ENCODE measurements around the gene PGS1. TPM values are rescaled to one million over a fixed set of nuclear protein-coding genes. Genes with fewer than 3 reads are reported as not detected.
A peak's percentile ranks its signal among the peaks of the same experiment; 100 is the strongest.

Gene PGS1
- total and polyA plus RNA-seq, 2 of the 8 experiments (the other 6 are each of a cell fraction or from before 2014, with no cell fraction given) = 46.7 to 60.0 TPM

GRCh38 chr17:78381601-78382232 lies 3.3 kb downstream of the PGS1 start:
- H4K8ac ChIP-seq (ENCODE audit: extremely low read depth, insufficient read depth, low read length) = no peak overlapping the region
- H3K4me3 ChIP-seq (ENCODE audit: extremely low read depth in 1 of 4, insufficient read depth in 2 of 4, low read depth in 3 of 4, low read length in 4 of 4) = 0 out of 8 replicates have a peak overlapping the region, but pooled peaks of 1 of the 4 experiments have one; percentile 8
- no peak overlapping the region; the same call in 1 of the 2 replicates for H2BK12ac ChIP-seq (ENCODE audit: low read depth, low read length)
- H3K4ac ChIP-seq (replicated peaks; ENCODE audit: insufficient read length, low read depth, low read length) = no peak overlapping the region
- H3K36me3 ChIP-seq (ENCODE audit: control insufficient read depth in 2 of 4, insufficient read depth in 4 of 4, low read length in 3 of 4) = peaks cover 0 to 3% (median 0%) of the 10 kb centered on the region in 4 experiments; a peak in 1 of 8 replicates
- H4K20me1 ChIP-seq (replicated peaks in 1 of 2; ENCODE audit: control insufficient read depth in 1 of 2, insufficient read depth in 2 of 2, low read length in 2 of 2) = peaks cover 10 to 33% of the 10 kb centered on the region in 2 experiments
- no peak overlapping the region for H3K18ac ChIP-seq (ENCODE audit: extremely low read depth, low read length)
- DNase-seq (ENCODE audit: low read depth in 1 of 2, low spot score in 2 of 2) = no peak
- H3K56ac ChIP-seq (replicated peaks; ENCODE audit: insufficient read length, low read depth, low read length) = no peak overlapping the region
- ChIA-PET POLR2A (ENCODE audit: partially characterized antibody) (interaction anchor here (0.8 to 1.6 kb wide), 3 partner anchors 11 to 43 kb away, joined by 3 read pairs; no protein-coding TSS in a partner anchor), CTCF (ENCODE audit: partially characterized antibody) (interaction anchor here (0.6 to 1.9 kb wide), 8 partner anchors 9 to 131 kb away, joined by 3 to 6 read pairs (median 4); no protein-coding TSS in a partner anchor)
- peak overlapping the region in 1 of 4 experiments; percentile 60; a peak in 2 of 7 replicates for H3K9ac ChIP-seq (replicated peaks in 1 of 4; ENCODE audit: extremely low read depth in 1 of 4, low read depth in 3 of 4, low read length in 3 of 4)
- H3K27me3 ChIP-seq (replicated peaks in 1 of 4; ENCODE audit: control insufficient read depth in 3 of 4, extremely low read depth in 1 of 4, insufficient read depth in 3 of 4, low read length in 3 of 4) = no peaks in the 10 kb centered on the region
- no peak overlapping the region for H4K5ac ChIP-seq (ENCODE audit: insufficient read length, low read depth, low read length)
- H3K23me2 ChIP-seq (ENCODE audit: low read depth, low read length) = peaks cover 7% of the 10 kb centered on the region; the same call in 1 of the 2 replicates
- no peak overlapping the region for H2BK5ac ChIP-seq (ENCODE audit: low read depth, low read length)
- no peak overlapping the region for H2BK120ac ChIP-seq (replicated peaks; ENCODE audit: low read depth, low read length)
- H3K14ac ChIP-seq (ENCODE audit: insufficient read length) = no peak overlapping the region
- FAIRE-seq = no peak
- peak overlapping the region; percentile 31 to 40 for H3K4me2 ChIP-seq (ENCODE audit: insufficient read depth in 1 of 2, low read depth in 2 of 2, low read length in 2 of 2)
- no peaks in the 10 kb centered on the region for H3K9me3 ChIP-seq (ENCODE audit: insufficient read depth in 2 of 2, low read depth in 1 of 2, low read length in 1 of 2)
- H3K4me1 ChIP-seq (replicated peaks in 1 of 4; ENCODE audit: control insufficient read depth in 3 of 4, insufficient read depth in 4 of 4, low read length in 3 of 4) = peaks cover 12 to 28% (median 21%) of the 10 kb centered on the region in 4 experiments
- H2AK5ac ChIP-seq (ENCODE audit: low read depth, low read length) = no peak overlapping the region
- no peak overlapping the region for H4K91ac ChIP-seq (replicated peaks; ENCODE audit: insufficient read length, low read length)
- H3K23ac ChIP-seq (ENCODE audit: insufficient read length) = no peak overlapping the region
- no peak overlapping the region for H2BK20ac ChIP-seq (ENCODE audit: low read length)
- peak; percentile 94 for TF ChIP-seq RXRA (IDR thresholded peaks at IDR 0.05; ENCODE audit: insufficient read depth, low read depth, low read length)
- no peak for TF ChIP-seq RAD21 (IDR thresholded peaks at IDR 0.05 in 1 of 2, conservative IDR thresholded peaks at IDR 0.05 in 1 of 2; ENCODE audit: low read depth in 2 of 2, low read length in 2 of 2)
- TF ChIP-seq SIN3A (conservative IDR thresholded peaks at IDR 0.05 in 1 of 2, IDR thresholded peaks at IDR 0.05 in 1 of 2; ENCODE audit: low read depth in 1 of 2, low read length in 2 of 2) = 0 out of 4 replicates have a peak, but pooled peaks have one; percentile 23 to 34
- H3K79me2 ChIP-seq (ENCODE audit: control insufficient read depth in 1 of 2, insufficient read depth in 2 of 2, low read length in 2 of 2) = peaks cover 61 to 80% of the 10 kb centered on the region in 2 experiments
- no peak overlapping the region for H2BK15ac ChIP-seq (ENCODE audit: low read length)
- H3K79me1 ChIP-seq (ENCODE audit: low read depth, low read length) = peaks cover 15% of the 10 kb centered on the region
- no peak overlapping the region for H3K27ac ChIP-seq (ENCODE audit: low read depth, low read length)
- H2AFZ ChIP-seq (ENCODE audit: low read length) = no peak overlapping the region
- WGBS, 2 experiments (ENCODE audit: extremely low coverage in 1 of 2, insufficient coverage in 1 of 2, insufficient read length in 1 of 2, insufficient replicate concordance in 2 of 2, low coverage in 1 of 2, low lambda C conversion rate in 2 of 2, missing lambda C conversion rate in 1 of 2) = 76% methylated on average over 12 of the region's 12 CpGs; no CpG with 5 or more reads in 1 of the 2 experiments
